SK-N-SH (cell line): Measurements from ENCODE around the gene SPTAN1. TPM values are rescaled to one million over a fixed set of nuclear protein-coding genes. Genes with fewer than 3 reads are reported as not detected.

Experiments used
- CTCF ChIA-PET: fragments of 300-600, 350-600 bp; formaldehyde crosslinking; extraction: SDS; loops from one replicate; lab custom pipeline; 2021; lab: Yijun Ruan, JAX
- POLR2A ChIA-PET: fragments of 350-600 bp; sonication (Branson Sonifier 250); formaldehyde crosslinking; extraction: SDS; loops from one replicate; lab custom pipeline; 2020; ENCODE audit warnings: antibody characterized with exemption, inconsistent platforms; lab: Yijun Ruan, JAX
- DNase-seq: peaks from one replicate; pipeline ENCODE4 v3.0.0; 2012
- H2AFZ ChIP-seq: fragments of 200-600 bp; sonication (generic); 2 replicates; pipeline ENCODE4 v1.8.1; 2016; ENCODE audit warnings: antibody characterized with exemption, mild to moderate bottlenecking, low read depth
- H3F3A ChIP-seq: fragments of 200-600 bp; sonication (generic); replicated peaks from 2 replicates; pipeline ENCODE3; 2016; ENCODE audit warnings: antibody characterized with exemption, mild to moderate bottlenecking; ENCODE audit not compliant: insufficient read depth
- H3K27ac ChIP-seq, 2 experiments: fragments of 200-500 bp in 1 of 2; fragments of 200-600 bp in 1 of 2; sonication (Bioruptor generic) in 1 of 2; sonication (generic), shearing (Covaris generic) in 1 of 2; 2 replicates each; pipeline versions ENCODE4 v1.5.1 to v1.6.1; 2014 to 2016; ENCODE audit warnings: low read depth in 2 of 2, inconsistent platforms in 1 of 2, low read length in 1 of 2, mild to moderate bottlenecking in 1 of 2, mixed read lengths in 1 of 2
- H3K27me3 ChIP-seq: fragments of 200-600 bp; sonication (generic), shearing (Covaris generic); 2 replicates; pipeline ENCODE4 v1.6.1; 2016; ENCODE audit warnings: mixed run types; ENCODE audit not compliant: insufficient read depth
- H3K36me3 ChIP-seq, 2 experiments: fragments of 200-500 bp in 1 of 2; fragments of 200-600 bp in 1 of 2; sonication (Bioruptor generic) in 1 of 2; sonication (generic) in 1 of 2; replicated peaks in 1 of 2; 2 replicates each; pipeline versions ENCODE3 to v1.5.1; 2014 to 2016; ENCODE audit warnings: low read length in 1 of 2, mild to moderate bottlenecking in 1 of 2; ENCODE audit not compliant: insufficient read depth in 2 of 2, control insufficient read depth in 1 of 2
- H3K4me1 ChIP-seq, 2 experiments: fragments of 200-500 bp in 1 of 2; fragments of 200-600 bp in 1 of 2; sonication (Bioruptor generic) in 1 of 2; sonication (generic), shearing (Covaris generic) in 1 of 2; 2 replicates each; pipeline versions ENCODE4 v1.5.1 to v1.6.1; 2014 to 2016; ENCODE audit warnings: low read depth in 1 of 2, low read length in 1 of 2, mixed run types in 1 of 2; ENCODE audit not compliant: insufficient read depth in 2 of 2, control insufficient read depth in 1 of 2
- H3K4me2 ChIP-seq: fragments of 200-600 bp; sonication (generic), shearing (Covaris generic); 2 replicates; pipeline ENCODE4 v1.6.1; 2017; ENCODE audit warnings: mixed run types
- H3K4me3 ChIP-seq, 2 experiments: fragments of 200-500 bp in 1 of 2; fragments of 200-600 bp in 1 of 2; sonication (Bioruptor generic) in 1 of 2; sonication (generic), shearing (Covaris generic) in 1 of 2; 2 replicates each; pipeline versions ENCODE4 v1.5.1 to v1.8.1; 2014 to 2016; ENCODE audit warnings: low read depth in 2 of 2, inconsistent platforms in 1 of 2, low read length in 1 of 2, mild to moderate bottlenecking in 1 of 2, mixed read lengths in 1 of 2, moderate library complexity in 1 of 2
- H3K79me2 ChIP-seq: fragments of 200-600 bp; sonication (generic); 2 replicates; pipeline ENCODE4 v1.8.1; 2017; ENCODE audit warnings: mild to moderate bottlenecking; ENCODE audit not compliant: insufficient read depth
- H3K9ac ChIP-seq: fragments of 200-600 bp; sonication (generic); 2 replicates; pipeline ENCODE4 v1.6.1; 2017; ENCODE audit warnings: mixed run types
- H3K9me2 ChIP-seq: fragments of 200-600 bp; sonication (generic); 2 replicates; pipeline ENCODE4 v1.6.1; 2017; ENCODE audit warnings: mixed run types
- H3K9me3 ChIP-seq: fragments of 200-600 bp; sonication (generic); 2 replicates; pipeline ENCODE4 v1.6.1; 2017; ENCODE audit warnings: mixed run types, mild to moderate bottlenecking, moderate library complexity
- H4K20me1 ChIP-seq: fragments of 200-600 bp; sonication (generic); 2 replicates; pipeline ENCODE4 v1.6.1; 2017; ENCODE audit warnings: mild to moderate bottlenecking, mixed run types; ENCODE audit not compliant: insufficient read depth
- CHD2 ChIP-seq: fragments of 150-350 bp; IDR thresholded peaks from 2 replicates; pipeline ENCODE4 v1.6.1; 2018; ENCODE audit warnings: low read length; ENCODE audit not compliant: partially characterized antibody
- FOXJ3 ChIP-seq: sonication (generic); formaldehyde crosslinking; IDR thresholded peaks from 2 replicates; pipeline ENCODE4 v1.5.1; 2020; ENCODE audit warnings: mild to moderate bottlenecking, missing genetic modification reagents
- FOXM1 ChIP-seq: IDR thresholded peaks from 2 replicates; pipeline ENCODE4 v1.4.0; 2012; ENCODE audit warnings: low read depth, mild to moderate bottlenecking
- GATA2 ChIP-seq: sonication (generic); formaldehyde crosslinking; IDR thresholded peaks from 2 replicates; pipeline ENCODE4 v1.5.0; 2020; ENCODE audit warnings: mild to moderate bottlenecking, missing genetic modification reagents
- IRF3 ChIP-seq: fragments of 150-350 bp; IDR thresholded peaks from 2 replicates; pipeline ENCODE4 v1.6.1; 2016; ENCODE audit warnings: mild to moderate bottlenecking, low read depth, low read length
- MAX ChIP-seq: IDR thresholded peaks from 2 replicates; pipeline ENCODE4 v1.4.0; 2012; ENCODE audit warnings: low read depth
- MEF2A ChIP-seq: IDR thresholded peaks from 2 replicates; pipeline ENCODE4 v1.4.0; 2012; ENCODE audit warnings: low read depth, borderline replicate concordance
- NRF1 ChIP-seq: IDR thresholded peaks from 2 replicates; pipeline ENCODE4 v1.6.1; 2012; ENCODE audit warnings: low read depth, mild to moderate bottlenecking, low read length
- PBX3 ChIP-seq: IDR thresholded peaks from 2 replicates; pipeline ENCODE4; 2012
- RCOR1 ChIP-seq: fragments of 150-350 bp; IDR thresholded peaks from 2 replicates; pipeline ENCODE4 v1.6.1; 2017; ENCODE audit warnings: antibody characterized with exemption, low read length
- RFX5 ChIP-seq: IDR thresholded peaks from 2 replicates; pipeline ENCODE4 v1.6.1; 2012; ENCODE audit warnings: mild to moderate bottlenecking, improper control_type of control experiment, low read length
- TEAD4 ChIP-seq: IDR thresholded peaks from 2 replicates; pipeline ENCODE4 v1.4.0; 2012; ENCODE audit warnings: mild to moderate bottlenecking, borderline replicate concordance; ENCODE audit not compliant: insufficient read depth
- ZBTB33 ChIP-seq: IDR thresholded peaks from 2 replicates; pipeline ENCODE4 v1.4.0; 2012; ENCODE audit warnings: low read depth, borderline replicate concordance
- WGBS: methylation state at CpG from one replicate; pipeline ENCODE4 v1.1.6; 2017; ENCODE audit warnings: low lambda C conversion rate; 5-methylcytosine and 5-hydroxymethylcytosine counted together
- polyA plus RNA-seq, 3 experiments: library from polyadenylated mRNA; depleted of rRNA; stranded (reverse); fragments of >200 nt; gene quantifications; 2 replicates each; pipeline ENCODE4 v1.2.3, GENCODE V29; 2012

The SPTAN1 gene
- polyA plus RNA-seq, 1 of the 3 experiments (the other 2 are of a cell fraction): 177 TPM

GRCh38 chr9:128634651-128635262 is 82.4 kb downstream of the SPTAN1 start:
- Histone ChIP-seq H3K79me2 (peaks cover 8% of the 10 kb centered on the region; the same call in 1 of the 2 replicates), H3K27ac (peak overlapping the region; percentile 12 to 81; a peak in 3 of 4 replicates), H3K27me3 (no peaks in the 10 kb centered on the region), H4K20me1 (no peaks in the 10 kb centered on the region), H3K9ac (no peak overlapping the region), H3K9me2 (no peaks in the 10 kb centered on the region), H3K9me3 (no peaks in the 10 kb centered on the region), H3K4me1 (peaks cover 14 to 24% of the 10 kb centered on the region in 2 experiments; a peak in 3 of 4 replicates), H3F3A (peaks cover 36% of the 10 kb centered on the region), H3K4me3 (no peak overlapping the region), H3K4me2 (peak overlapping the region; percentile 64; the same call in 1 of the 2 replicates)
- WGBS: 90% methylated on average over 8 of the region's 26 CpGs
- DNase-seq: peak; percentile 27
- CTCF ChIA-PET: interaction anchor here (0.8 to 2.5 kb wide), 5 partner anchors 9 to 196 kb away, joined by 3 to 15 read pairs (median 3); no protein-coding TSS in a partner anchor
- no peak for TF ChIP-seq CHD2
- no peak for TF ChIP-seq ZBTB33
- TF ChIP-seq MAX: no peak
- no peak for TF ChIP-seq FOXM1
- no peak for TF ChIP-seq PBX3
- no peak for TF ChIP-seq FOXJ3 (CRISPR knock-in tag)
- TF ChIP-seq RFX5: no peak
- TF ChIP-seq IRF3: no peak
- no peak for TF ChIP-seq NRF1
- no peak for TF ChIP-seq RCOR1
- no peak for TF ChIP-seq MEF2A
- no peak for TF ChIP-seq GATA2
- TF ChIP-seq TEAD4: no peak
- TF ChIP-seq, all 33 proteins: peak for 0
- POLR2A ChIA-PET: no interaction called here
- Histone ChIP-seq H3K36me3 (peaks cover 25 to 40% of the 10 kb centered on the region in 2 experiments), H2AFZ (no peak overlapping the region)
